HuH-7 (cell line): ENCODE results near the gene PDZD7.

ENCODE experiments used
- DNase-seq: peaks from one replicate; pipeline ENCODE4 v3.0.0; 2011; ENCODE audit warnings: low spot score

PDZD7 gene

DNA sequence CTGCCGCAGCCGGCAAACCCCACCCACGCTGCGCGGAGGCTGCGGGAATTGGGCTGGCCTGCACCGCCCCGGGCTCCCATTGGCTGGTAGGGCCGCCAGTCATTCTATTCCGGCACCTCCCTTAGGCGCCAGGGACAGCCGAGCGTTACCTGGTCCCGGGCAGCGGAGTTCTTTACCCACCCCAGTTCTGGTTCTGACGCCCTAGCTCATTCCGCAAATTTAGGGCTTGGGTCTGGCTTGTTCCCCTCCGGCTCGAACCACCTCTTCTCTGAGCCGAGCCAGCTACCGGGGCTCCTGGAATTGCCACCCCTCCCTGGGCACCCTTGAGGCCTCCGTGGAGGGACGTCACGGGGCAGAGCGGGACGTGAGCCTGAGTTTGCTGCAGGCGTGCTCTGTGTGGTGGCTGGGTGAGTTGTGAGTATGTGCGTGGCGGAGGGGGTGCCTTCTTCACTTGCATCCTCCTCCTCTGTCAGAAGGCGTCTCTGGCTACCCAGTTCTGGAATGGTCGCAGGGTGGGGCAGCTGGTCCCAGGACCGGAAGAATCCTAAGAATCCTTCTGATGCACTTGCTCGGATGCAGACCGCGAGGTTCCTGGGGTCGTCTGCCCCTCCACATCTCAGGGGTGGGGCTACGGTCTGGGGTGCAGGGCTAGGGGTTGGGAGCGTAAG is at the start of gene PDZD7, which contains the start of gene SFXN3:
Gene PDZD7 (minus strand): TSS at position 2 of the 668 bp plus-strand sequence. CDS start 910 bp downstream, outside the sequence.
Gene SFXN3 (plus strand): TSS at position 107 of the 668 bp plus-strand sequence. CDS start 3,461 bp downstream, outside the sequence.
- DNase-seq: peak; percentile 96

DNA sequence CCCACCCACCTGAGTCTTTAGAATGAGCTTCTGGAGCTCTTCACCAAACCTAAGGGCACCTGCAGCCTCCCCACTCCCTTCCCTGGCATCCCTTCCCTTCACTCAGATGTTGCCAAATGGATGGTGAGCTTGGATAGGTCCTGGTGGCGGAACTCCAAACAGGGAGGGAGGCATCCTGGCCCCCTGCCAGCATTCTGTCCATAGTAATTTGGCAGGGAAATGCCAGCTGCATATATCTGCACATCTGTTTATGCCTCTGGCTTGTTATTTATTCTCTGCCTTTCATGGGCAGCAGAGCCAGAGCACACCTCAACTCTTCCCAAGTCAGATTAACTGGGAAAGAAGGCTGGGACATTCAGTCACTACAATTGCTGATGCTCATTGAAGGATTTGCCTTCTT is 48.9 kb upstream of the PDZD7 start:
- no peak for DNase-seq

DNA sequence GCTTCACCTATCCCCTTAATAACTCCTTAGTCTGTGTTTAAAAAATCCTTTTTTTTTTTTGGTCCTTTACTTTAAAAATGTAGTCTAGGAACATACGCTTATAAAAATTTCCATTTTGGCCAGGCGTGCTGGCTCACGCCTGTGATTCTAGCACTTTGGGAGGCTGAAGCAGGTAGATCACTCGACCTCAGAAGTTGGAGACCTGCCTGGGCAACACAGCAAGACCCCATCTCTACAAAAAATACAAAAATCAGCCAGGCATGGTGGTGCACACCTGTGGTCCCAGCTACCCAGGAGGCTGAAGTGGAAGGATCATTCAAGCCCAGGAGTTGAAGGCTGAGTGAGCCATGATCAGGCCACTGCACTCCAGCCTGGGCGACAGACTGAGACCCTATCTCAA is 45.7 kb upstream of the PDZD7 start:
- no peak for DNase-seq

DNA sequence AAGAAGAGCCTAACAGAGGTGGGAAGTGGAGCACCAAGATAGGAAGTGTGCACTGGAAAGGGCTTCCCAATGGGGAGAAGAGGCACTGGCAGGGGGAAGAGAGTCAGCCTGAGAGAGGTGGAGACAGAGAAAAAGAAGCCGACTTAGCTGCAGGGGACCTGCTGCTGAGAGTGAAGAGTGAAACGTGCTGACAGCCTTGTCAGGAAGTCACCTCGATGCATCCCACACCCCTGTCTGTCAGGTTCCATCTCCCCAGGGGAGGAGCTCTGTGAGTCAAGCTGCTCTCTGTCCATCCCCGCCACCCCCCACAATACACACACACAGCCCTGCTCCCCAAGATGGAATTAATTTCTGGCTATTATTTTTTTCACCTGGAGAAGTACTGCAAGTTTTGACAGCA is 44.8 kb upstream of the PDZD7 start:
- DNase-seq: no peak

DNA sequence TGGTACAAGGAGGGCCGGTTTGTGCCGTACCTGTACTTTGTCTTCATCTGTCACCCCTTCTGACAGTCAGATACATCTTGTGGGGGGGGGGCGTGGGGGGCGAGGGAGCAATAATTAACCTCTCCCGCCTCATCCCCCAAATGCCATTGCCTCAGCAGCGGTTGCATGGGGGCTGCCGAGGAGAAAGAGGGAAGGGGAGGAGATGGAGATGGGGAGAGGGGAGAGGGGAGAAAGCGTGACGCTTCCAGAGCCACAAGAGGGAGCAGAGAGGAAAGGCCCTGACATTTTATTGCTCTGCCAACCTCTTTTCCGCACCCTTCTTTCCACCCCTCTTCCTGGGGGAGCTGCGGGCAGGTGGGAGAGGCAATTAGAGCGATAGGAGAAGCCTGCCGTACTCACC is 42.7 kb upstream of the PDZD7 start:
- no peak for DNase-seq

DNA sequence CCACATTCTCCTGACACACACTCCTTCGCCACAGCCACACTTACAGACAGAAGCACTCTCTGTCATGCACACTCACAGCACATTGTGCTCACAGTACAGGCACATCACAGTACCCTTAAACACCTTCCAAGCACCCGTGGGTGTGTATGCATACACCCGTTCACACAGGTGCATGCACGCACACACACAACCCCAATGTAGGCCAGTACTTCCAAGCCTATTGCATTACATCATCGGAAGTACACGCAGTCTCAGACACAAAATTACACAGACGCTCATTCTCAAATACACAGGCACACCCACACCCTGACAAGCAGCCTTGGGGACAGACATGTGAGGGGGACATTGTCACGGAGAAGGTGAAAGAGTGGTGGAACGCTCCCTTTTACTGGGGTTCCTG is 42.0 kb upstream of the PDZD7 start:
- no peak for DNase-seq

DNA sequence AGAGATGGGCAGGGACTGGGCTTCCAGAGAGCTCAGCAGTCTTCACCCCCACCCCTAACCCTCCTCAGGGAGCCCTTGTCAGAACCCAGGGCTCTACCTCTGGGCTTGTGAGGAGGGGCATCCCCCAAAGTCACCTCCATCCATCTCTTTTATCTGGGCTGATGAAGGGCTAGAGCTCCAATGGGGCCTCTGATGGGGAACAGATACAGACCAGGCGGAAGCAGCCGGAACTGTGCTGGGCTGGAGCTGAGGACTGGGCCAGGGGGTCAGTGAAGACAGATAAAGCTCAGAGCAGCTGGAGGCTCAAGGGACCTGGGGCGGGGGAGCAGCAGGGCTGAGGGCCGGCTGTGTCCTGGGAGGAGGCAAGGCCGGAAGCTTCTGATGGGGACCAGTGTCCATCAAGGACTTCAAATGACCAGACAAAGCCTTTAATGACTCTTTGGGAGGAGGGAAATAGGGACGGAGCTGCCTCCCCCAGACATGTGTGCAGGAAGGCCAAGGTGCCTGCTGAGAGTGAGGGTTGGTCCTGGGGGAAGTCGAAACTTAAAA is 41.0 kb upstream of the PDZD7 start:
- DNase-seq: no peak

DNA sequence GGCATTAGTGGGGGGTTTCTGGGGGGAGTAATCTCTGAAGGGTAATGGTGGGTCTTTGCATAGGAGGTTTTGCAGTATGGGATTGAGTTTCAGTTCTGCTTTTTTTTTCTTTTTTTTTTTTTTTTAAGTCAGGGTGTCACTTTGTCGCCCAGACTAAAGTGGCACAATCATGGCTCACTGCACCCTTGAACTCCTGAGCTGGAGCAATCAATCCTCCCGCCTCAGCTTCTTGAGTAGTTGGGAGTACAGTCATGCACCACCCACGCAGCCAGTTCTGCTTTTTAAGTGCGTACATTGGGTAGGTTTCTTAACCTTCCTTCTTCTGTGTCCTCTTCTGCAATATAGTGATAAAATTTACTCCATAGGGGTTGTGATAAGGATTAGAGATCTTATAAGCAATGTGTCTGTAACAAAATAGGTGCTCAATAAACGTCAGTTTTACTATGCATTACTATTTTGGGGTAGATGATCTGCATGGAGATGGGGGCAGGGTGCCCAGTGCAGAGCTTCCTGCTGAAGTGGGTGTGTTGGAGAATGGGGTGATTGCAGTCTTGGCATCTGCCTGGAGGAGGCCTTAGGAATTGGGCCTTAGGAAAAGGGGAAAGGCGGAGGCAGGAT is 40.4 kb upstream of the PDZD7 start:
- DNase-seq: no peak

DNA sequence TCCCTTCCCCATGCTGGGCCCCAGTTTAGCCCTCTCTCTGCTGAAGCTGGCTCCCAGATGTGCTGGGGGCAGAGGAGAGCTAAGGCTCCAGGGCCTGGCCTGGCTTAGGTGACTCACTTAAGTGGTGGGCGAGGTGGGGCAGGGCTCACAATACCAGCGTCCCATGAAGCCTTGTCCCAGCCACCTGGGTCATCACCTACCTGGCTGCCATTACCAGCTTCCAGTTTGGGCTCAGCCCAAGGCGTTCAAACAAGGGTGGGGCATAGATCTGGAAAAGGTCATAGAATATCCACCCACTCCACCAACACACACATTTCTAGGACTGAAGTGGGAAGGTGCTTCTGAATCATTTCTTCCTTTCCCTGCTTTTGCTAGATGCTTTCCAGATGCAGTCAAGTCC is 39.2 kb upstream of the PDZD7 start:
- DNase-seq: no peak

DNA sequence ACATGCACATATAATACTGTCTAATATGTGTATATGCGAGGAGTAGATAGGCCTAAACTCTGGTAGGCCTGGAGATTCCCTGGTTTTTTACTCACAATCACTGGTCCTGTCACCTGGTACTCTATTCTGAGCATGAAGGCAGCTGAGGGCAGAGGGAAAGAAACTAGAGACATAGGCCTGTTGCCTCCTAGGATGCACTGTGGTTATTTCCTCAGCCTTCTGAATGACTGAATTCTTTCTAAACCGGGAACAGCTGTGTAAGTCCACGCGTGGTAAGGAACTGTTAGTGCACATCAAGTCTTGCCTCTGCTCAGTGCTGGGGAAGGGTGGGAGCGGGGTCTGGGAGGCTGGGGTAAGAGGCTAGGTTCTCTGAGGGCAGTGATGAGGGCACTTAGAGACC is 38.5 kb upstream of the PDZD7 start:
- no peak for DNase-seq

DNA sequence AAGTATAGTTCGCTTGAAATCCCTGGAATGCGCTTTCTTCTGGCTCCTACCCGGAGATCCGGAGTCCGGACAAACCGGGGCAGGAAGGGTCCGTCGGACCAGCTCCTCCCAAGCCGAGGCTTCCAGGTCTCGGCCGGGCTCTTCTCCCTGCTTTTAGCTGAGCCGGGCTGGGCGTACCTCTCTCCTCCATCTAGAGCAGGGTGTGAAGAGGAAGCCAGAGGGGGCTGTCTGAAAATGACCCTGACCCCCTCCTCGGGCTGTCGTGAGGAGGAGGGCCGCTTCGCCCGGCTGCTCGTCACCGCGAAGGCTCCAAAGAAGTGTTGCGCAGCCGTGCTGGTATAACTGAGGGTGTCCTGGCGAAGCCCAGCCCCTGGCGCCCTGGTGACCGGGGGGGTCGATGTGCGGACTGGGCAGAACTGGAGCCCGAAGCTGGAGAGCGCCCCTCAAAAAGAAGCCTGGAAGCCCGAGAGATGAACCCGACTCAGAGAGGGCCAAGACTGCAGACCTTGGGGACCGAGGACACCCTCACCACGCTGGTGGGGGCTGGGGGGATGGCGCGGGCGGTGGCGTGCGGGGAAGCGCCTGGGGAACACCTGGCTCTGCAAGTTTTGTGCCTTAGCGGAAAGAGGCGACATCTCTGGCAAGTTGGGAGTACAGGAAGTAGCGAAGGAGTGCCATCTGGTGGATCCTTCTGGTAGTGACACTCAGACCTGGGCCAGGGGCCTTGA is 36.6 kb upstream of the PDZD7 start:
- peak; percentile 65 for DNase-seq

DNA sequence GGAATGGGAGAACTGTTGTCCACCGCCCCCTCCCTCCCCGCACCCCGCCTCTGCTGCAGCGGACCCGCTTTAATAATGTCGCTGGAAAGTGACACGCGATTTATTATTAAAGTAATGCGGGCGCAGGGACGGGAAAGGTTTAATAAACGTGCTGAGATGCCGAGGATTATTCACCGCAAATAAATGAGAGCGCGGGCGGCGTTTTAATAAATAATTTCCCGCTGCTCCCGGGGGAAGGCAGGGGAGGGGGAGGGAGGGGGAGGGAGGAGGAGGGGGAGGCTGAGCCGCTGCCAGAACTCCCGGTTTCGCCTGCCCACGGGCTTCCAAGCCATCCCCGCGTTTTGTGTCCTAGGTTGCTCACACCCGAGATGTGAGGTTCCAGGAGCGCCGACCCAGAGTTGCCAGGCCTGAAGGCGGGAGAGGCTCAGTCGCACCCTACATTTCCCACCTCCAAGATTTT is 36.0 kb upstream of the PDZD7 start:
- DNase-seq: no peak

DNA sequence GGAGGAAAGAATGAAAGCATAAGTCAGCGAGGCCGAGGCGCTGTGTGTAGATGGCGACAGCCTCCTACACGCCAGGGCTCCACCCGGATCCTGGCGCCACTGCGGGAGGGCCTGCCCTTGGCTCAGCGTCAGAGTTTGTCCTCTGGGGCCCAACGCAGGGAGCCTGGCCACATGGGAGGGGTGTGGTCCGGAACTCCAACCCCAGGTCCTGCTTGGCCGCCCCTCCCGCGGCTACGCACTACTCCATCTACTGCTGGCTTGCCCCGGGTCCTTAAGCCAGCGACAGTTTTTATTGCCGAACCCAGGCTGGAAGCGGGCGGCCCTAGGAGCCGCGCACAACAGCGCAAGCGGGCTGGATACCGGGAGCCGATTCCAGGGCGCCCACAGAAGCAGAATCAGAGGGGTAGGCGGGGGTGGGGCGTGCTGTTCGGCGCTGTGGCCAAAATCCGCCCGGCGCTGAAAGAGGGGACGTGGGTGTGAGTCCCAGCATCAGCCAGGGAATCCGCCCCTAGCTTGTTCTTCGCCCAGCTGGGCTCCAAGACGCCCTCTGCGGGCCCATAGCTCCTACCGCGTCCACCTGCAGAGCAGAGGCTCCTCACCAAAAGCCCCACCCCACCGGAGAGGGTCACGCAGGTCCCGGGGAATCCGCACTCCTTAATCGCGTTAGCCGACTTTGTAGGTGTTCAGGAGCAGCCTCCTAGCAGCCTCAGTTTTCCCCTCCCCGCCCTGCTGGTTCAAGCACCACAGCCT is 35.4 kb upstream of the PDZD7 start:
- DNase-seq: peak; percentile 82

DNA sequence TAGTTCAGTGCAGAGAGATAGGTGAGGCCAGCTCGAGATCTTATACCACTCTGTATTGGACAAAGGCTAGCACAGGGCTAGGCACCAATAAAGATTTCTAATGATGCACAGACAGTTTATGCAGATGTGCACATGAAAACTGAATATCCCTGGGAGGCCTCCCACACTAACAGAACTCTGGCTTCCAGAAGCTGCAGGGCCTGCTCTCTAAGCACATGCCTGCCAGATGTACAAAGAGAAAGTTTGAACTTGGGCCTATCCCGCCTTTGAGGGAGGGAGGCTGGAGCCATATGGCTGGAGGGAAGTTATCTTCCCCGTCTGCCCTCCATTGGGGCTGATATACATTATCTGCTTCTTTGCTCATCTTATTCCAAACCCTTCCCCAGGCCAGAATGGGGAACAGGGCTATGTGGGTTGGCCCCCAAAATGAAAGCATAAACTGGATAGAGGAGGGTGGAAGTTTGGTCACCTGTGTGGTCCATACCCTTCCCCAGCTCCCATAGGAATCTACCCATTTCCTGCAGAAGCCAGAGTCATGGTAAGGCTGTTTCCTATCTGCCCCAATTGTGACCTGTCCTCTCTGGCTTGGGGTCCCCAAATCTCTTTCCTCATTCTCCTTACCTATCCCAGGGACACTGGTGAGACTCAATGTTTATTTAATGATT is 34.7 kb upstream of the PDZD7 start:
- DNase-seq: no peak

DNA sequence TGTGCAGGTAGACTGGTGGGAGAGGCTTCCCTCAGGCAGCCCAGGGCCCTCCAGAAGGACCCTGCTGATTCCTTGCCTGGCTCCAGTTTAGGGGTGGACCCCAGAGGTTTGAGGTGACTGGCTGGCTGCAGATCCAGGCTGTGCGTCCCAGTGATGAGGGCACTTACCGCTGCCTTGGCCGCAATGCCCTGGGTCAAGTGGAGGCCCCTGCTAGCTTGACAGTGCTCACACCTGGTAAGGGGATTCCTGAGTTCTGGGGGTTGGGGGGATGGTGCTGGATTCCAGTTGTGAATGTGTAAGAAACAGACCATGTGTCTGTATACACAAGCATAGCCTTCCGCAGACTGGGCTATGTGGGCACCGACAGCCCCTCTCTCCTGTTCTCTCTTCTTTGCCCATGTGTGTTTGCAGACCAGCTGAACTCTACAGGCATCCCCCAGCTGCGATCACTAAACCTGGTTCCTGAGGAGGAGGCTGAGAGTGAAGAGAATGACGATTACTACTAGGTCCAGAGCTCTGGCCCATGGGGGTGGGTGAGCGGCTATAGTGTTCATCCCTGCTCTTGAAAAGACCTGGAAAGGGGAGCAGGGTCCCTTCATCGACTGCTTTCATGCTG is 33.6 kb upstream of the PDZD7 start:
- no peak for DNase-seq

DNA sequence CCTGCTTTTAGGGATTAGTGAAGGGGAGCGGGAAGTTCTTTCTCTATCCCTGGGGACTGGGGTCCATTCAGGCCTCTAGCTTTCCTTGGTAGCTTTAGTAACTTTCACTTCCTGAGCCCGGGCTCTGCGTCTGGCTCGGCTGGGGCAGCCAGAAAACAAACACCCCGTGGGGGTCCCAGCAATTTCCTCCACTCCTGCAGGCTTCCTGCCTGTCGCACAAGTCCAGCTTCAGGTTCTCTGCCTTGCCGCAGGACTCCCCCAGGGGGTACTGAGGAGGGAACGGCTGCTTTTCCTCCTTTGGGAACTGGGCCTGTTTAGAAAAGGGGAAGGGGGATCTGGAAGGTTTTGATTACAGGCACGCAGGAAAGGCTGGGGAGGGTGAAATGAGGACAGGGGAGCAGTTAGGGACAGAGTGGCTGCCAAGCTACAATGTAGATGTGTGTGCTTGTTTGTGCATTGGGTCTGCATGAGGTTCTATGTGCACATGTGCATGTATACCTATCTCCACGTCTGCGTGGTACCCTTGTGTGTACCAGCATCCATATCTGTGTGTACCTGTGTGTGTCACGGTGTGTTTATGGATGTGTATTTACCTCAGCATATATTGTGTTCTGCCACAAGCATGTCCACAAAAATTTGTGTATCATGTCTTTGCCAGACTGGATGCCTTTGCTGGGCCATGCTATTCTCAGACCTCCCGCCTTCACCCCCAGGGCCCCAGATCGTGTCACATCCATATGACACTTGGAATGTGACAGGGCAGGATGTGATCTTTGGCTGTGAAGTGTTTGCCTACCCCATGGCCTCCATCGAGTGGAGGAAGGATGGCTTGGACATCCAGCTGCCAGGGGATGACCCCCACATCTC is 32.9 kb upstream of the PDZD7 start:
- DNase-seq: no peak

DNA sequence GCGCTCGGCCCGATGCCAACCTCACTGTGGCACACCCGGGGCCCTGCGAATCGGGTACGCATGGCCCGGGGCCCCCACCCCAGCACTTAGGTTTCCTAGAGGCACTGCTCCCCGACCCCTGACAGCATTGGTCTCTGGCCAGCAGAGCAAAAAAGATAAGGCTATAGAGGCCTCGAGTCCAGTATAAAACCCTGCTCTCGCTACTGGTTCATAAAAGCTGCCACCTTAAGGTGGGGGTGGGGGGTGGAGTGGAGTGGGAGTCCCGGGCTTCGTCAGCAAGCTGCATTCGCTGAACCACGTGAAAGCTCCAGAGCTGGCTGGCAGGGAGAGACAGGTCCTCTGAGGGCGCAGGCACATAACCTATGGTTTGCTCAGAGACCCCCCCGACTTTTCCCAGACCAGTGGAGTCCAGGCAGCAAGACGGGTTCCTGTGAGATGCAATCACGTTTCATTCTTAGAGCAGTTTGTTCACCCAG is 32.2 kb upstream of the PDZD7 start:
- no peak for DNase-seq

DNA sequence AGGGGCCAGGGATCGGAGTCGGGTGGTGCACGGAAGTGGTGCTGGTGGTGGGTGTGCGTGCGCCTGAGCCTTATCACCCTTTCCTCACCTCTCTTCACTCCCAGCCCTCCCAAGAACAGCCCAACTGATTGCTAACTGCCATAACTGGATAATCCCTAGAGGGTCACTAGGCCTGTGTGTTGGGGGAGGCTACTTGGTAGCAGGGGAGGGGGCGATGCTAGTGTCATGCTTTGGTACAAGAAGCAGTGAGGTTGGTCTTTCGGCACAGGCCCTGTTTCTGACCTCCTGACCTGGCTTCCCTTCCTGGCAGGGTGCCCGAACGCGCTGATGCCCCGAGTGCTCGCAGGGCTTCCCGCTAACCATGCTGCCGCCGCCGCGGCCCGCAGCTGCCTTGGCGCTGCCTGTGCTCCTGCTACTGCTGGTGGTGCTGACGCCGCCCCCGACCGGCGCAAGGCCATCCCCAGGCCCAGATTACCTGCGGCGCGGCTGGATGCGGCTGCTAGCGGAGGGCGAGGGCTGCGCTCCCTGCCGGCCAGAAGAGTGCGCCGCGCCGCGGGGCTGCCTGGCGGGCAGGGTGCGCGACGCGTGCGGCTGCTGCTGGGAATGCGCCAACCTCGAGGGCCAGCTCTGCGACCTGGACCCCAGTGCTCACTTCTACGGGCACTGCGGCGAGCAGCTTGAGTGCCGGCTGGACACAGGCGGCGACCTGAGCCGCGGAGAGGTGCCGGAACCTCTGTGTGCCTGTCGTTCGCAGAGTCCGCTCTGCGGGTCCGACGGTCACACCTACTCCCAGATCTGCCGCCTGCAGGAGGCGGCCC is 31.5 kb upstream of the PDZD7 start:
- DNase-seq: peak; percentile 77

DNA sequence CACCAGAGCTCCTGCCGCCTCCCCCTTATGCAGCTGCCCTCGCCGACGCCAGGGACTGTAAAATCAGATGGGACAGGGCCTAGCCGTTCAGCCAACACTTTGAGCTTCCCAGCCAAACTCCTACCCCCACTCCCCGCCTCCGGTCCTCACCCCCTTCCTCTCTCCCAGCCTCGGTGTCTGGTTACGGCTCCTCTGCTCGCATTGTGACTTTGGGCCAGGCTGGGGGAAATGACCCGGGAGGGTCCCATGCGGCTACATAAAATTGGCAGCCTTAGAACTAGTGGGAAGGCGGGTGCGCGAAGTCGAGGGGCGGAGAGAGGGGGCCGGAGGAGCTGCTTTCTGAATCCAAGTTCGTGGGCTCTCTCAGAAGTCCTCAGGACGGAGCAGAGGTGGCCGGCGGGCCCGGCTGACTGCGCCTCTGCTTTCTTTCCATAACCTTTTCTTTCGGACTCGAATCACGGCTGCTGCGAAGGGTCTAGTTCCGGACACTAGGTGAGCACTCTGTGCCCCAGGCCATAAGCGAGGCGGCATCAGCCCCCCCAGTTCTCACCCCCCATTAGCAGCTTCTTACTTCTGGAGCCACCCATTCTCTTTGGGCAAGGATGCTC is 30.8 kb upstream of the PDZD7 start, which contains the start of gene KAZALD1:
Gene KAZALD1 (plus strand): TSS at position 366 of the 608 bp plus-strand sequence. CDS start 604 bp downstream, outside the sequence.
- no peak for DNase-seq
